ENCODE measurements around the gene CCDC92B.

Gene CCDC92B

GRCh38 chr17:2723997-2724783 lies 25.3 kb downstream of the CCDC92B start:
- no peak for TF ChIP-seq CTCF (IDR thresholded peaks at IDR 0.05; ENCODE audit: insufficient read depth, low read depth, low read length, missing control alignments)
- no peak for DNase-seq (ENCODE audit: low read depth)
- H3K4me3 ChIP-seq (ENCODE audit: low read depth, low read length), result no peak overlapping the region

GRCh38 chr17:2723505-2723996 lies 25.9 kb downstream of the CCDC92B start:
- no peak for TF ChIP-seq CTCF (IDR thresholded peaks at IDR 0.05; ENCODE audit: insufficient read depth, low read depth, low read length, missing control alignments)
- no peak for DNase-seq (ENCODE audit: low read depth)
- no peak overlapping the region for H3K4me3 ChIP-seq (ENCODE audit: low read depth, low read length)

GRCh38 chr17:2722611-2723010 lies 26.8 kb downstream of the CCDC92B start:
- TF ChIP-seq CTCF (IDR thresholded peaks at IDR 0.05; ENCODE audit: insufficient read depth, low read depth, low read length, missing control alignments), result no peak
- no peak overlapping the region for H3K4me3 ChIP-seq (ENCODE audit: low read depth, low read length)
- no peak for DNase-seq (ENCODE audit: low read depth)

- no peak for TF ChIP-seq CTCF (IDR thresholded peaks at IDR 0.05; ENCODE audit: insufficient read depth, low read depth, low read length, missing control alignments)
- H3K4me3 ChIP-seq (ENCODE audit: low read depth, low read length), result no peak overlapping the region
- no peak for DNase-seq (ENCODE audit: low read depth)
Observed at GRCh38 chr17:2721603-2722002, 27.8 kb downstream of the CCDC92B start.

- no peak for TF ChIP-seq CTCF (IDR thresholded peaks at IDR 0.05; ENCODE audit: insufficient read depth, low read depth, low read length, missing control alignments)
- H3K4me3 ChIP-seq (ENCODE audit: low read depth, low read length), result no peak overlapping the region
- DNase-seq (ENCODE audit: low read depth), result no peak
Observed at GRCh38 chr17:2719861-2720260, 29.6 kb downstream of the CCDC92B start.

GRCh38 chr17:2718150-2718938 lies 31.1 kb downstream of the CCDC92B start:
- no peak overlapping the region for H3K4me3 ChIP-seq (ENCODE audit: low read depth, low read length)
- DNase-seq (ENCODE audit: low read depth), result no peak
- no peak for TF ChIP-seq CTCF (IDR thresholded peaks at IDR 0.05; ENCODE audit: insufficient read depth, low read depth, low read length, missing control alignments)

All from GM12865 (cell line).